Lung (tissue), 12 donors: ENCODE data around the gene ELP5. TPM values are rescaled to one million over a fixed set of nuclear protein-coding genes. Genes with fewer than 3 reads are reported as not detected.

Source experiments
- ATAC-seq: fragments of 200-7000 bp; cut with Tn5 transposase; one replicate; pipeline ENCODE4 v1.9.1; 2020; ENCODE audit warnings: moderate number of reproducible peaks; ENCODE audit not compliant: insufficient read depth, low FRiP score
- DNase-seq, 3 donors: peaks; one replicate each; pipeline ENCODE4 v3.0.0-alpha.2; 2013 to 2017
- H3K27ac ChIP-seq, 2 donors: one replicate each; pipeline ENCODE4 v1.5.1; 2013; ENCODE audit warnings: mild to moderate bottlenecking in 2 of 2, moderate library complexity in 2 of 2, control low read depth in 1 of 2, inconsistent platforms in 1 of 2, low read depth in 1 of 2, low read length in 1 of 2
- H3K27me3 ChIP-seq, 3 donors: one replicate each; pipeline ENCODE4 v1.5.1; 2013; ENCODE audit warnings: low read length in 2 of 3; ENCODE audit not compliant: control insufficient read depth in 3 of 3, insufficient read depth in 3 of 3
- H3K36me3 ChIP-seq, 4 donors: one replicate each; pipeline ENCODE4 v1.5.1; 2013; ENCODE audit warnings: low read length in 4 of 4, mild to moderate bottlenecking in 1 of 4, moderate library complexity in 1 of 4; ENCODE audit not compliant: control insufficient read depth in 4 of 4, insufficient read depth in 4 of 4
- H3K4me1 ChIP-seq, 5 donors: one replicate each; pipeline ENCODE4 v1.5.1; 2013; ENCODE audit warnings: low read length in 5 of 5, mild to moderate bottlenecking in 2 of 5, moderate library complexity in 1 of 5; ENCODE audit not compliant: control insufficient read depth in 5 of 5, insufficient read depth in 5 of 5
- H3K4me3 ChIP-seq: one replicate; pipeline ENCODE4 v1.5.1; 2013; ENCODE audit warnings: mild to moderate bottlenecking, control low read depth, moderate library complexity
- H3K9ac ChIP-seq, 2 donors: one replicate each; pipeline ENCODE4 v1.5.1; 2013; ENCODE audit warnings: low read length in 2 of 2, control low read depth in 1 of 2; ENCODE audit not compliant: insufficient read depth in 1 of 2
- H3K9me3 ChIP-seq, 4 donors: one replicate each; pipeline ENCODE4 v1.5.1; 2013; ENCODE audit warnings: low read length in 3 of 4, mild to moderate bottlenecking in 1 of 4, moderate library complexity in 1 of 4; ENCODE audit not compliant: control insufficient read depth in 4 of 4, insufficient read depth in 3 of 4
- CTCF ChIP-seq: IDR thresholded peaks from 2 replicates; pipeline ENCODE4 v1.5.1; 2012; ENCODE audit warnings: mild to moderate bottlenecking; ENCODE audit errors: control extremely low read depth, extremely low read depth
- WGBS, 2 donors: extraction: QIAGEN DNeasy Blood & Tissue Kit; methylation state at CpG; one replicate each; pipeline ENCODE4 v1.1.7; 2013; 5-methylcytosine and 5-hydroxymethylcytosine counted together
- polyA plus RNA-seq, 2 donors: library from polyadenylated mRNA; stranded (reverse); fragments of 200-250 nt; gene quantifications; one replicate each; pipeline ENCODE4 v1.2.1, GENCODE V29; 2013
- total RNA-seq, 2 donors: library from RNA; depleted of rRNA in 1 of 2; stranded (reverse); fragments of >200 nt in 1 of 2; gene quantifications; one replicate each; pipeline ENCODE4 v1.2.1, GENCODE V29; 2014 to 2021
- donor health status: control.
- donor health status: control.
- donor health status: Bipolar disorder and iron deficiency.
- donor health status: healthy.
- donor health status: DM: yes; HTN: yes; CAD: no.

ELP5 gene
- total and polyA plus RNA-seq, 4 donors, result 19.8 to 63.2 (median 36.6) TPM

DNA sequence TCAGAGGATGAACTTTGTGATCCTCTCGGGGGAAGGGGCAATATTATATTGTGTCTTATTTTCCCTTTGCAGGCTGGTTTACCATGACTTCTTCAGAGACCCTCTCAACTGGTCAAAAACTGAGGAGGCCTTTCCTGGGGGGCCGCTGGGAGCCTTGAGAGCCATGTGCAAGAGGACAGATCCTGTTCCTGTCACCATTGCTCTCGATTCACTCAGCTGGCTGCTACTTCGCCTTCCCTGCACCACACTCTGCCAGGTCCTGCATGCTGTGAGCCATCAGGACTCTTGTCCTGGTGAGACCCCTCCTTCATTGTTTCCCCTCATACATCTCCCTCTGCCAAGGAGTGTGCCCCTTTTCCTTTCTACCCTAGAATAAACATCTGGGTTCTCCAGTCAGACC lies 2.5 kb downstream of the ELP5 start:
- Histone ChIP-seq H3K36me3 (peaks cover 0 to 27% (median 12%) of the 10 kb centered on the region in 4 donors), H3K9me3 (no peaks in the 10 kb centered on the region), H3K27me3 (no peaks in the 10 kb centered on the region), H3K9ac (no peak overlapping the region), H3K4me3 (no peak overlapping the region), H3K4me1 (peaks cover 0 to 22% (median 6%) of the 10 kb centered on the region in 5 donors), H3K27ac (no peak overlapping the region)
- TF ChIP-seq CTCF, result no peak
- DNase-seq (no peak), ATAC-seq (no peak)
- WGBS, 2 donors, result 89 to 94% methylated on average over 4 of the region's 4 CpGs

GRCh38 chr17:7256766-7257456 lies 4.9 kb downstream of the ELP5 start:
- no peaks in the 10 kb centered on the region for H3K9me3 ChIP-seq
- DNase-seq (no peak), ATAC-seq (no peak)
- WGBS, 2 donors, result 89 to 95% methylated on average over 8 of the region's 8 CpGs
- H3K36me3 ChIP-seq, result peaks cover 0 to 30% (median 12%) of the 10 kb centered on the region in 4 donors
- H3K27ac ChIP-seq, result peak overlapping the region in 1 of 2 donors; percentile 10
- no peak for TF ChIP-seq CTCF
- peaks cover 0 to 6% (median 3%) of the 10 kb centered on the region in 3 donors for H3K27me3 ChIP-seq
- no peak overlapping the region for H3K9ac ChIP-seq
- H3K4me3 ChIP-seq, result no peak overlapping the region
- peaks cover 0 to 13% (median 3%) of the 10 kb centered on the region in 5 donors for H3K4me1 ChIP-seq

DNA sequence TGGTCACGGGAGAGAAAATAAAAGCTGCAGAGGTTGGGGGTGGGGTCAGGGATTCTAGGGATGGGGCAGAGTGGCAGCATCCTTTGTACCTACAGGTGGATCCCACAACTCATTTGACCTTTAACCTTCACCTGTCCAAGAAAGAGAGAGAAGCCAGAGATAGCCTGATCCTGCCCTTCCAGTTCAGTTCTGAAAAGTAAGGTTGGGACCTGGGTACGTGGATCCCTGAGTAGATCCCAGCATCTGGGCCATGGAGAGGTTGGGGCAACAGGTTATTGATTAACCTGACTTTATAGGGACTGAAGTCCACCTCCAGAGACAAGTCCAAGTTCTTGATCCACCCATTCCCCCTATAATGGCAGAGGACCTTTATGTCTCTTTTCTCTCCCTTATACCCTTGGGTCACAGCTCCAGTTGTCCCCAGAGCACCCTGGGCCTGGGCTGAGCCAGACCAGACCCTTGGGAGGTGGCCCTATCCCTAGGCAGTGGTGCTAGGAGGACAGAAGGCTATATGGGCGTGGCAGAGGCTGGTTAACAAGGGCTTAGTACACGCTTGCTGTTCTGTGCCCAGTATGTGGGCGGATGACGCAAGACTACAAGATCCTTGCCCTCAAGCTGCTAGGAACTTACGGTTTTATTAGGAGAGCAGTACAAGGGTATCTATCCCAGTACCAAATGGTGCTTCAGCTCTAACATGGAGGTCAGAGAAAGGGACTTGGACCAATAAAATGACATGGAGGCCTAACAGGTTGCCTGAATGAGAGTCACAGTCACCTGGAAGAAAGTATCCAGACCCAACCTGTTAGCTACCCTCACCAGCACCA lies 6.9 kb downstream of the ELP5 start:
- Histone ChIP-seq H3K36me3 (peaks cover 0 to 29% (median 12%) of the 10 kb centered on the region in 4 donors), H3K9me3 (no peaks in the 10 kb centered on the region), H3K27ac (peak overlapping the region in 1 of 2 donors; percentile 23), H3K4me3 (no peak overlapping the region), H3K27me3 (peaks cover 0 to 20% (median 18%) of the 10 kb centered on the region in 3 donors), H3K9ac (no peak overlapping the region), H3K4me1 (peaks cover 0 to 11% (median 0%) of the 10 kb centered on the region in 5 donors)
- DNase-seq (no peak), ATAC-seq (peak; percentile 21)
- TF ChIP-seq CTCF, result no peak
- whole genome bisulfite sequencing, 2 donors, result 64 to 72% methylated on average over 7 of the region's 7 CpGs
